OCI-LY3 (cell line): ENCODE results near the gene KAZN.

Source experiments
- H2AFZ ChIP-seq: fragments of 200-600, 300-600 bp; shearing (Covaris generic); 2 replicates; pipeline ENCODE4 v1.6.0; 2014; ENCODE audit warnings: antibody characterized with exemption, low read depth, low read length
- H3K27ac ChIP-seq: fragments of 200-600, 300-600 bp; sonication (generic); 2 replicates; pipeline ENCODE4 v1.5.1; 2014; ENCODE audit warnings: mild to moderate bottlenecking, low read length, moderate library complexity, mixed read lengths
- H3K27me3 ChIP-seq: fragments of 200-600, 300-600 bp; sonication (generic); 2 replicates; pipeline ENCODE4 v1.6.1; 2014; ENCODE audit warnings: low read depth, low read length, mixed read lengths
- H3K36me3 ChIP-seq: fragments of 200-600, 300-600 bp; sonication (generic); replicated peaks from 2 replicates; pipeline ENCODE3; 2014; ENCODE audit warnings: low read depth, low read length, mixed read lengths
- H3K4me1 ChIP-seq: fragments of 300-600, 200-600 bp; sonication (generic); 2 replicates; pipeline ENCODE4 v1.6.1; 2014; ENCODE audit warnings: low read length, mixed read lengths
- H3K4me2 ChIP-seq: fragments of 200-600, 300-600 bp; sonication (generic); 2 replicates; pipeline ENCODE4 v1.6.1; 2014; ENCODE audit warnings: low read length, mixed read lengths
- H3K4me3 ChIP-seq: fragments of 300-600, 200-600 bp; sonication (generic); 2 replicates; pipeline ENCODE4 v1.5.1; 2014; ENCODE audit warnings: antibody characterized with exemption, mild to moderate bottlenecking, low read length, moderate library complexity
- H3K79me2 ChIP-seq: fragments of 300-600, 200-600 bp; shearing (Covaris generic); 2 replicates; pipeline ENCODE4 v1.6.1; 2014; ENCODE audit warnings: mild to moderate bottlenecking, low read length, mixed read lengths
- H3K9ac ChIP-seq: fragments of 300-600, 200-600 bp; shearing (Covaris generic); 2 replicates; pipeline ENCODE4 v1.6.0; 2014; ENCODE audit warnings: mild to moderate bottlenecking, low read length, moderate library complexity
- H3K9me3 ChIP-seq: fragments of 200-600, 300-600 bp; shearing (Covaris generic); 2 replicates; pipeline ENCODE4 v1.6.1; 2014; ENCODE audit warnings: low read length, mixed read lengths; ENCODE audit not compliant: insufficient read depth
- H4K20me1 ChIP-seq: fragments of 200-600, 300-600 bp; sonication (generic); 2 replicates; pipeline ENCODE4 v1.6.1; 2016; ENCODE audit warnings: low read length, mixed read lengths; ENCODE audit not compliant: insufficient read depth
- EZH2phosphoT487 ChIP-seq: fragments of 200-600 bp; shearing (Covaris generic); IDR thresholded peaks from 2 replicates; pipeline ENCODE4 v1.6.1; 2018; ENCODE audit warnings: antibody characterized with exemption, mixed run types, low read depth
- TF ChIP-seq, protein P1 (sequence below): fragments of 200-600, 300-600 bp; sonication (generic); IDR thresholded peaks from 2 replicates; pipeline ENCODE4 v1.5.1; 2014; ENCODE audit warnings: antibody characterized with exemption, low read length, low read depth

The KAZN gene

GRCh38 chr1:15128520-15129313 lies 530.2 kb downstream of the KAZN start:
- Histone ChIP-seq H3K27me3 (0 out of 2 replicates have a peak, but pooled peaks cover 2% of the 10 kb centered on the region), H3K4me1 (no peaks in the 10 kb centered on the region), H2AFZ (no peak overlapping the region), H3K9ac (no peak overlapping the region), H3K9me3 (no peaks in the 10 kb centered on the region), H4K20me1 (no peaks in the 10 kb centered on the region), H3K36me3 (no peaks in the 10 kb centered on the region), H3K79me2 (no peaks in the 10 kb centered on the region), H3K27ac (no peak overlapping the region), H3K4me3 (no peak overlapping the region), H3K4me2 (no peak overlapping the region)
- no peak for TF ChIP-seq EZH2phosphoT487
- TF ChIP-seq, protein P1, sequence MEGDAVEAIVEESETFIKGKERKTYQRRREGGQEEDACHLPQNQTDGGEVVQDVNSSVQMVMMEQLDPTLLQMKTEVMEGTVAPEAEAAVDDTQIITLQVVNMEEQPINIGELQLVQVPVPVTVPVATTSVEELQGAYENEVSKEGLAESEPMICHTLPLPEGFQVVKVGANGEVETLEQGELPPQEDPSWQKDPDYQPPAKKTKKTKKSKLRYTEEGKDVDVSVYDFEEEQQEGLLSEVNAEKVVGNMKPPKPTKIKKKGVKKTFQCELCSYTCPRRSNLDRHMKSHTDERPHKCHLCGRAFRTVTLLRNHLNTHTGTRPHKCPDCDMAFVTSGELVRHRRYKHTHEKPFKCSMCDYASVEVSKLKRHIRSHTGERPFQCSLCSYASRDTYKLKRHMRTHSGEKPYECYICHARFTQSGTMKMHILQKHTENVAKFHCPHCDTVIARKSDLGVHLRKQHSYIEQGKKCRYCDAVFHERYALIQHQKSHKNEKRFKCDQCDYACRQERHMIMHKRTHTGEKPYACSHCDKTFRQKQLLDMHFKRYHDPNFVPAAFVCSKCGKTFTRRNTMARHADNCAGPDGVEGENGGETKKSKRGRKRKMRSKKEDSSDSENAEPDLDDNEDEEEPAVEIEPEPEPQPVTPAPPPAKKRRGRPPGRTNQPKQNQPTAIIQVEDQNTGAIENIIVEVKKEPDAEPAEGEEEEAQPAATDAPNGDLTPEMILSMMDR = peak; percentile 73

DNA sequence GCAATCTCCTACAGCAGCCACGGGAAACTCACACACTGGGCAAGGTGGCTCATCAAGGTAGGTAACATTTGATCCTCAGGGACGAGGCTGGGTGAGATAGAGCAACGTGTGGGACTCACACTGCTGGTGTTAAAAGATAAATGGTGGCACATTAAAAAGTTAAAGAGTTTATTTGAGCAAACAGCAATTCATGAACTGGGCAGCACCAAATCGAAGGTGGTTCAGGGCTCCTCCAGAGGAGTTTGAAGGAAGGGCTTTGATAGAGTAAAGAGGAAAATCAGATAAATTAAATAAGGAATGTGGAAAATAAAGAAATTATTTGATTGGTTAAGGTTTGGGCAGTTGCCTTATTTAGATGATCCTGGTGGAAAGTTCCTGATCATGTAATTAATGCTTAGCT lies 531.5 kb downstream of the KAZN start:
- Histone ChIP-seq H2AFZ (no peak overlapping the region), H3K4me1 (no peaks in the 10 kb centered on the region), H4K20me1 (no peaks in the 10 kb centered on the region), H3K27me3 (0 out of 2 replicates have a peak, but pooled peaks cover 4% of the 10 kb centered on the region), H3K27ac (no peak overlapping the region), H3K36me3 (no peaks in the 10 kb centered on the region), H3K9me3 (no peaks in the 10 kb centered on the region), H3K9ac (no peak overlapping the region), H3K4me3 (no peak overlapping the region), H3K4me2 (no peak overlapping the region), H3K79me2 (no peaks in the 10 kb centered on the region)
- TF ChIP-seq, protein P1 = no peak
- no peak for TF ChIP-seq EZH2phosphoT487

DNA sequence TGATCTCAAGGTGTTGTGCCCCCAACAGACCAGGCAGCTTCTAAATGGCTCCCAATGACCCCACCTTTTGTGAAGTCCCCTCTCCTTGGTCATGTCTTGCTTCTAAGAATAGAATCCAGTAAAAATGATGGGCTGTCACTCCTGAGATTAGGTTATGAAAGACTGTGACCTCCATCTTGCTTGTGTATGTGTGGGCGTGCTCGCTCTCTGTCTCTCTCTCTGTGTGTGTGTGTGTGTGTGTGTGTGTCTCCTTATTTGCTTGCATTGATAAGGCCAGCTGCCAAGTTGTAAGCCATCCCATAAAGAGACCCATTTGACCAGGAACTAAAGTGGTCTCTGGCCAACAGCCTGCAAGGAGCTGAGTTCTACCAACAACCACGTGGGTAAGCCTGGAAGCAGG lies 532.1 kb downstream of the KAZN start:
- Histone ChIP-seq H3K4me3 (no peak overlapping the region), H3K4me2 (no peak overlapping the region), H3K79me2 (no peaks in the 10 kb centered on the region), H3K27me3 (0 out of 2 replicates have a peak, but pooled peaks cover 4% of the 10 kb centered on the region), H3K36me3 (no peaks in the 10 kb centered on the region), H3K9me3 (no peaks in the 10 kb centered on the region), H4K20me1 (no peaks in the 10 kb centered on the region), H3K4me1 (no peaks in the 10 kb centered on the region), H3K27ac (no peak overlapping the region), H2AFZ (no peak overlapping the region), H3K9ac (no peak overlapping the region)
- TF ChIP-seq EZH2phosphoT487 = no peak
- TF ChIP-seq, protein P1 = no peak

GRCh38 chr1:15132965-15133364 lies 534.5 kb downstream of the KAZN start:
- Histone ChIP-seq H3K9me3 (no peaks in the 10 kb centered on the region), H3K4me3 (no peak overlapping the region), H2AFZ (no peak overlapping the region), H3K79me2 (no peaks in the 10 kb centered on the region), H3K4me2 (no peak overlapping the region), H3K9ac (no peak overlapping the region), H3K36me3 (no peaks in the 10 kb centered on the region), H3K27me3 (0 out of 2 replicates have a peak, but pooled peaks cover 4% of the 10 kb centered on the region), H3K4me1 (no peaks in the 10 kb centered on the region), H3K27ac (no peak overlapping the region), H4K20me1 (no peaks in the 10 kb centered on the region)
- TF ChIP-seq, protein P1 = no peak
- no peak for TF ChIP-seq EZH2phosphoT487
